GM19351 (cell line): Measurements from ENCODE around the gene NDUFS5.
"Not testable (repeated sequence)": the region's sequence is repeated elsewhere in the genome, so short reads cannot be mapped to it uniquely, and the experiment has no call there.

Experiments
- ATAC-seq: cut with Tn5 transposase; IDR thresholded peaks from one replicate; pipeline ENCODE4 v1.9.1; 2021; ENCODE audit warnings: mild to moderate bottlenecking, moderate library complexity; ENCODE audit not compliant: unreplicated experiment

Gene NDUFS5

GRCh38 chr1:39026051-39026865 is at the start of gene NDUFS5:
TSS of gene NDUFS5 (plus strand) at chr1:39026350. CDS start at chr1:39028725, 2,375 bp downstream.
- peak; percentile 83 for ATAC-seq

- ATAC-seq, result not testable (repeated sequence)
These were observed 48.5 kb upstream of the NDUFS5 start for GRCh38 chr1:38977399-38978244.

GRCh38 chr1:38978245-38978542 is 48.0 kb upstream of the NDUFS5 start:
- ATAC-seq, result not testable (repeated sequence)

DNA sequence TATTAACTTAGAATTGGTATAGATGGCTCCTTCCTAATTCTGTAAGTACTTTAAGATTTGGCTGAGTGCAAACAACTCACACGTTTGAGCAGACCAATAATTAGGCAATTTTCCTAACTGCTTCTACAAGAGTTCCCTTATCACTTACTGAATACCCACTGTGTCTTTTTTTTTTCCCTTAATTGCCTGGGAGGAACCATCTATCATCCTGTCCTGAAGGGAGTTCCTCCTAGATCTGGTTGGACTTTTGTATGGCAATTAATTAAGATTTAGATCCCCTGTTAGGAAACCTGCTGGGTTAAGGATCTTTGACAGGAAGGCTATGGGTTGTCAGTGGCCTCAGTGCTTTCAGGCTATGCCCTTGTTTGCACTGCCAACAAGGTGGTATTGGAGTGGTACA is 46.8 kb upstream of the NDUFS5 start:
- ATAC-seq, result not testable (repeated sequence)

GRCh38 chr1:38989979-38990378 is 36.2 kb upstream of the NDUFS5 start:
- ATAC-seq, result no peak

DNA sequence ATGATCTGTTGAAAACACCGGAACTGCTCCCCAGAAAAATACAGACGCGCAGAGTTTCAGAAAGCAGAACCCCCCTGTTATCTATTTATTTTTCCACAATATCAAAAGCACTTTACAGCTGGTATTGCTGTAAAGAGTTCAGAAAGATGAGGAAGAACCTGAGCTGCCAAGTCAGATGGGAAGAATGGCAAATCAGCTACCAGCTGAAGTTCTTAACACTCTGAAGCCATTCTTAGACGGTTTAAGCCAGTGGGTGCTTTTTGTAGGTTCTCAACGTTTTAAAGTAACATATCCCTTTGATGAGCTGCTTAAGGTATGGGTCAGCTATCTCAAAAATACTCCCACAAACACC is 35.8 kb upstream of the NDUFS5 start:
- ATAC-seq, result no peak

GRCh38 chr1:38990738-38991637 is 35.2 kb upstream of the NDUFS5 start, which contains the start of gene AKIRIN1:
TSS of gene AKIRIN1 (plus strand) at chr1:38991276. CDS start at chr1:38991381, 105 bp downstream.
- ATAC-seq, result peak; percentile 91

DNA sequence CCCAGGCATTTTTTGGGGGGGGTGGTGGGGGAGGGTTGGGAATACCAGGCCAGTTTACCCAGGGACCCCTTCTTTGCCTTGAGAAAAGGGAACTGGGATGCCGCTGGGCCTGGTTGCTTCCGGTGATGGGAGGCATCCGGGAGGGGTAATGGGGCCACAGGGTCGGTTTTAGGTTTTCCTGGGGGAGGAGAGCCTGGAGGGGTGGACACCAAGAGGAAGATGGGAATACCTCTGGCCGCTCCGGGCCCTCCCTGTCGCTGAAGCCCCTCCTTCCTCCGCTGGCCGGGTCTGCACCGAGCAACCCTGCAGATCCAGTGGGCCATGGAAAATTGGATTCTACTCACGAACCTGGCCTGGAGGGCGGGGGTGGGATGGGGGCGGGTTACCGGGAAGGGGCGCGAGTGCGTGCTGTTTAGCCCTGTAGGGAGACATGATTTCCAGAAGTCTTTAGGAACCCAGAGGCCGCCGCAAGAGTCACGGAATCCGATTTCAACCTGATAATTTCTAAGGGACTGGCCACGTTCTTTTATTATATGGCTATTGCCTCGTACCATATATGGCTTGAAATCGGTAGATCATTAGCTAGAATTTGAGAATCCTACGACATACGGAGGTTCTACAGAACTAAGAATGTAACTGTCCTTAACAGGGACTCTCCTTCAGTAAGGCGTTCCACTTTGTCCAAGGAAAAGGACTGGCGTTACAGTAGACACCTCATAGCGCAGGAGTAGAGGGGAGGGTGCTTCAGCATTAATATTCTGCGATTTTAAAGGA is 34.3 kb upstream of the NDUFS5 start:
- ATAC-seq, result no peak

GRCh38 chr1:38992412-38993111 is 33.6 kb upstream of the NDUFS5 start:
- ATAC-seq, result no peak

GRCh38 chr1:38994196-38994595 is 32.0 kb upstream of the NDUFS5 start:
- ATAC-seq, result no peak

- ATAC-seq, result no peak
These were observed 28.9 kb upstream of the NDUFS5 start for GRCh38 chr1:38997034-38997900.

- no peak for ATAC-seq
These were observed 28.3 kb upstream of the NDUFS5 start for GRCh38 chr1:38997901-38998190.

DNA sequence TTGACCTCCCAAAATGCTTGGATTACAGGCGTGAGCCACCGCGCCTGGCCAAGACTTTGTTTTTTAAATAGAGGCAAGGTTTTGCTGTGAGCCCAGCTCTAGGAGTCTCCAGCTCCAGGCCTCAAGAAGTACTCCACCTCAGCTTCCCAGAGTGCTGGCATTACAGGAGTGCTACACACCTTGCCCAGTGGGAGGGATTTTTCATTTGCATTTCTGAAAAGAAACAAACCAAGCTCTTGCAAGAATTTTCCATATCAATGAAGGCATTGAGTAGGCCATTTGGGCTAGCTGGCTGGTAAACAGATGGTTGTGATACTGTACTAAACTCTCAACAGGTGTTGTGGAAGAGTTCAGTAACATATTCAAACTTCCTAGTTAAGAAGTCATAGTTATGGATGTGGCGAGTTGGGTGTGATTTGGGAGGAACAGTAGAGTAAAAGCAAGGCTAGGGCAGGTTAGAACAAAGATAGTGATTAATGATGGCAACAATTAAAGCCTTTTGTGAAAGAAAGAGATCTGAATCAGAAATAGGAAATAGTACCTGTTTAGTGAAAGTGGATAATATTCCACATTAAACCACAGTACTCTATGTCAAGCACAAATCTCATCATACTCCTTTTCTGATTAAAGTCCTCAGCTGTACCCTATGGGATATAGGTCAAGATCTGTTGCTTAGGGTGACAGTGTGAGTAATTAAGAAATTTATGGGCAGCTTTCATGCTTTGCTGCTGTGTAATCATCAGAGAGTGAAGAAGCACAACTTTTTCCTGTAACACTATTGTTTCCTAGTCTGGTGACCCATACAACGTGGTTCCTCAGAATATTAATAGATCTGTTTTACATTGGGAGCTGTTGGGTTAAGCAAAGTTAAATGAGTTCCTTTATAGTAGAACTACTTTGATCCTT is 24.4 kb upstream of the NDUFS5 start:
- ATAC-seq, result no peak

DNA sequence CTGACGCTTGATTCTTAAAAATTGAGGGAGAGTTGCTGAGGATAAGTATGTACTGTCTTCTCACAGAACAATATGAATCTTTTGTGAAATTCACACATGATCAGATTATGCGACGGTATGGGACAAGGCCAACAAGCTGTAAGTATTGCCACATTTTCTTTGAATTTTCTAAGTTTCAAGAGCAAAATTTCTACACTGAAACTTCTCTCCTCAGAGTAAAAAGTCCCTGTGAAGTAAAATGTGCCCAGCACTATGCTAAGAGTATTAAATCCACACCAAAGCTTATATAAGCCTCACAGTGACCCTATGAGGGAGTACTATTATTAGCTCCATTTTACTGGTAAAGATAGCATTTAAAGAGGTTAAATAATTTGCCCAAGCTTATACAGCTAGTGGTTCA is 22.9 kb upstream of the NDUFS5 start:
- no peak for ATAC-seq

- ATAC-seq, result no peak
These were observed 22.4 kb upstream of the NDUFS5 start for GRCh38 chr1:39003794-39004193.

DNA sequence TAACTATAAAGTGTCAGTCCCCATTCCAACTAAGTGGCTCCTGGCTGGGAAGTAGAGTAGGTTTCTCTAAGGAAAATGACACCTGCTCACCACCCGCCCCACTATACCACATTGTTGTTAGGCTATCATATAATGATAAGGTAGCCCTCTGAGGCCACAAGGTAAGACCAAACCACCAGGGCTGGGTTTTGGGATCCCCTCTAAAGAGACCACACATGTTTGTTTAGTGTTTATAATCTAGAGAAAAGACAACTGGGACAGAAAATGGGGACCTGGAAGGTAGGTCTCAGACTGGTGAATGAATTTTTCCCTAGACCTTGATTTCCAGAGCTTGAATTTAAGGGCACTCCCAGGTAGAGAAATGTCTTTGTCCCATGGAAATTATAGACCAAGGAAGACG is 19.9 kb upstream of the NDUFS5 start:
- no peak for ATAC-seq

DNA sequence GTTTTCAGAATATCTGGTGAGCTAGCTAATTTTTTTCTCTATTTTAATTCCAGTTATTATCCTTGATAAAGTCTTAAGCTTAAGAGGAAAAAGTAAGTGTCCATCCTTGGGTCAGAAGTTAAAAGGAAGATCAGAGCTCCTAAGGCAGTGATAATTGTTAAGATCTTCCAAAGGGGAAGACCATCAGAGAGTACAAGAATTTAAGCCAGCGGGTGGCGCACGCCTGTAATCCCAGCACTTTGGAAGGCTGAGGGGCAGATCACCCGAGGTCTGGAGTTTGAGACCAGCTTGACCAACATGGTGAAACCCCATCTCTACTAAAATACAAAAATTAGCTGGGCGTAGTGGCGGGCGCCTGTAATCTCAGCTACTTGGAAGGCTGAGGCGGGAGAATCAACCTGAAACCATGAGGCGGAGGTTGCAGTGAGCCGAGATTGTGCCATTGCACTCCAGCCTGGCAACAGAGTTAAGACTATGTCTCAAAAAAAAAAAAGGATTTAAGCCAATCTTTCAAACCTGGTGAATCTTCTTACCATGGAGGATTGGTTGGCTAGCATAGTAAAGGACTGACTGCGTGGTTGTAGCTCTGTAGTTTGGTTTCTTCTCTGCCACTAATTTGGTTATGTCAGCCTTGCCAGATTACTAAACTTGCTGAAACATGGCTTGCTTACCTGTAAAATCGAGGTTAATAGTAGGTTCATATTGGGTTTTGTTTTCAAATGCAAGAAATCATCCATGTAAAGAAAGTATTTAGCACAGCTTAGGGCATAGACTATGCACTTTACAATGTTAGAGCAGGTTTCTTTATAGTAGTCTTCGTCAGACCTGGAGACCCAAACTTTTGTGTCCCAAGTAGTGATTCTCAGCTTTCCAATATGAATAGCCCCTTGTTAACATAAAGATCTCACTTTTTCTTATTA is 19.2 kb upstream of the NDUFS5 start:
- no peak for ATAC-seq
